T-helper 17 cell (primary cell): ENCODE measurements around the gene OGFRL1. TPM values are rescaled to one million over a fixed set of nuclear protein-coding genes. Genes with fewer than 3 reads are reported as not detected.
"Not testable (repeated sequence)": the region's sequence is repeated elsewhere in the genome, so short reads cannot be mapped to it uniquely, and the experiment has no call there.

ENCODE experiments used
- ATAC-seq: fragments of 150-1000 bp; cut with Tn5 transposase; 2 replicates; pipeline ENCODE4 v1.10.0; 2021; ENCODE audit warnings: mild to moderate bottlenecking, moderate library complexity
- DNase-seq, 3 donors: peaks; one replicate each; pipeline versions ENCODE4 v3.0.0 to v3.0.0-alpha.2; 2020 to 2021
- H3K9me3 ChIP-seq: one replicate; pipeline ENCODE4 v1.7.0; 2013; ENCODE audit warnings: low read length, mild to moderate bottlenecking; ENCODE audit not compliant: control insufficient read depth, poor library complexity, severe bottlenecking
- H3K27ac Mint-ChIP-seq: one replicate; pipeline ENCODE4 v1.8.0; 2022; ENCODE audit warnings: mild to moderate bottlenecking, moderate library complexity, mixed read lengths
- H3K27me3 Mint-ChIP-seq: one replicate; pipeline ENCODE4 v1.8.0; 2022; ENCODE audit warnings: mixed read lengths
- H3K36me3 Mint-ChIP-seq: one replicate; pipeline ENCODE4 v1.8.0; 2022; ENCODE audit warnings: low read depth, mixed read lengths
- H3K4me1 Mint-ChIP-seq: one replicate; pipeline ENCODE4 v1.8.0; 2022; ENCODE audit warnings: mild to moderate bottlenecking, mixed read lengths
- H3K4me3 Mint-ChIP-seq: one replicate; pipeline ENCODE4 v1.8.0; 2022; ENCODE audit warnings: mild to moderate bottlenecking, moderate library complexity, mixed read lengths
- total RNA-seq, 4 donors: library from RNA in 2 of 4; stranded (reverse) in 2 of 4; gene quantifications; one replicate each; pipeline ENCODE4 v1.2.3 and lab custom pipeline; 2022 to 2026

Gene OGFRL1
- total RNA-seq, 2 donors from 2014 or later = 11.6 to 14.7 TPM

DNA sequence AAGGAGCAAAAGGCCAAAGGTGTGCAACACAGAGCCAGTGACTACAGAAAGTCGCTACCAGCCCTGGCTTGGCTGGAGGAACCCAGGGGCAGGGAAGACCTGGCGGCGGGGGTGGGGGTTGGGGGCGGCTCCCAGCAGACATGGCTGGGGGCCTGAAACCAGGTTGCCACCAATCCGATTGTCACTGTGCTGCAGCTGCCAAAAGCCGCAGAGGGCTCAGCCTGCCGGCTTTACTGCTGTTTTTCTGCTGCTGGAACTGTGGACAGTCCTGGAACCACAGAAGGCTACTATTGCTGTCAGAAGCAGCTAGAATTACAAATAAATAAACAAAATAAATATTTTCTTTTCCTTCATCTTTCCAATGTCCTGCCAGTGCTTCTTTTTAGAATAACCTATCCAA, 25.7 kb upstream of the OGFRL1 start:
- peaks cover 16% of the 10 kb centered on the region for H3K27me3 Mint-ChIP-seq
- H3K4me1 Mint-ChIP-seq = no peaks in the 10 kb centered on the region
- DNase-seq (no peak), ATAC-seq (no peak)
- no peaks in the 10 kb centered on the region for H3K36me3 Mint-ChIP-seq
- no peaks in the 10 kb centered on the region for H3K9me3 ChIP-seq
- H3K27ac Mint-ChIP-seq = no peak overlapping the region
- no peak overlapping the region for H3K4me3 Mint-ChIP-seq

GRCh38 chr6:71266392-71266791, 22.2 kb upstream of the OGFRL1 start:
- H3K4me3 Mint-ChIP-seq, H3K27ac Mint-ChIP-seq, H3K9me3 ChIP-seq, H3K36me3 Mint-ChIP-seq, DNase-seq, H3K4me1 Mint-ChIP-seq, ATAC-seq: not testable (repeated sequence)
- H3K27me3 Mint-ChIP-seq = peaks cover 14% of the 10 kb centered on the region

DNA sequence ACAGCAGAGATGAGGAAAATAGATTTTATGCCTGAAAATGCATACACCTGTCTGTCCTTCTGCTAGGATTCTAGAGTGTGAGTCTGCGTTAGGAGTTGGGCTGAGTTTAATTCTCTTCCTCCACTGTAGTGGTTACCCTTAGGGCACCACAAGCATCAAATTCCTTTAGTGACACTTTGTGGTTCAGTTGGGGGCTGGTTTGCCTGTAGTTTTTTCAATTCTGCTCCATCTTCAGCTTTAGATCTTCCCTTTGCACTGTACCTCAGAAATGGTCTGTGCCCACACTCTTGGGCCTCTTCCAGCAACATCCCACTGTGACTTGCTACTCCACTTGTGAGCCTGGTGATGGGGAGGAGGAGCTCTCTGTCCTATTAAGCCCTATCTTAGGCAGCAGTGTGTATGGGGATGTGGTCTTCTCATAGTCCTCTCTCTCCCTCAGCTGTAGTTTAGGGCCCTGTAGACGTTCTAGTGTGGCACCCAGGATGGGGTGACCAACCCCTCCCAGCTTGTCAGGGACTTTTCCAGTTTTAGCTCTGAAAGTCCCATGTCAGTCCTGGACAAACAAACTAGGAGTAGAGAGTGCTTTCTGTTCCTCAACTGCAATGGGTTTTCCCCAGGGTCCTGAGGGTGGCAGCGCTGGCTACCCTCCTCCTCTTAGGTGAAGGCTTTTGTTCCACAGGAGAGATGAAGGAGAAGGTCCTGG, 19.7 kb upstream of the OGFRL1 start:
- H3K27ac Mint-ChIP-seq = no peak overlapping the region
- no peak for ATAC-seq
- H3K4me3 Mint-ChIP-seq = no peak overlapping the region
- DNase-seq = no peak
- peaks cover 3% of the 10 kb centered on the region for H3K4me1 Mint-ChIP-seq
- no peaks in the 10 kb centered on the region for H3K36me3 Mint-ChIP-seq
- H3K27me3 Mint-ChIP-seq = peaks cover 4% of the 10 kb centered on the region
- no peaks in the 10 kb centered on the region for H3K9me3 ChIP-seq

- H3K36me3 Mint-ChIP-seq = no peaks in the 10 kb centered on the region
- H3K27me3 Mint-ChIP-seq = no peaks in the 10 kb centered on the region
- H3K4me1 Mint-ChIP-seq = no peaks in the 10 kb centered on the region
- H3K4me3 Mint-ChIP-seq = no peak overlapping the region
- H3K9me3 ChIP-seq = no peaks in the 10 kb centered on the region
- no peak overlapping the region for H3K27ac Mint-ChIP-seq
- ATAC-seq (no peak), DNase-seq (no peak)
Measured at GRCh38 chr6:71277926-71278600, 10.5 kb upstream of the OGFRL1 start.

DNA sequence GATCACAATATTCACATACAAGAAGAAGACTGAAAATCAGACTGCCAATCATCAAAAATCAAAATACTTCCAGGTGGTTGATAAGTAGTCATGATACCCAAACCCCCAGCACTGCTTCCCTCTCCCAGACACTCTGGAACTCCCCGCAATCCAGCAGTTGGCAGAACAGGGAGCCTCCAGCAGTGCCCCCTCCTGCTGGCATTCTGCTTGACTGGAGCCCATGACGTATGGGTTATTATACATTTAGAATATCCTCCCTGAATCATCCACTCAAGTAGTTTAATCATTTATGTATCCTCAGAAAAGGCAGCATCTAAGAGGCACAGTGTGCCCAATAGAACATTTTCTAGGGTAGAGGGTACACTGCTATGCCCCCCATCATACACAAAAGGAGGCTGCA, 9.3 kb upstream of the OGFRL1 start:
- Mint-ChIP-seq H3K4me3 (no peak overlapping the region), H3K36me3 (no peaks in the 10 kb centered on the region), H3K27ac (no peak overlapping the region), H3K4me1 (no peaks in the 10 kb centered on the region), H3K27me3 (no peaks in the 10 kb centered on the region)
- ATAC-seq = no peak
- no peaks in the 10 kb centered on the region for H3K9me3 ChIP-seq
- DNase-seq = no peak

GRCh38 chr6:71279740-71280139, 8.9 kb upstream of the OGFRL1 start:
- no peak overlapping the region for H3K27ac Mint-ChIP-seq
- no peak for ATAC-seq

DNA sequence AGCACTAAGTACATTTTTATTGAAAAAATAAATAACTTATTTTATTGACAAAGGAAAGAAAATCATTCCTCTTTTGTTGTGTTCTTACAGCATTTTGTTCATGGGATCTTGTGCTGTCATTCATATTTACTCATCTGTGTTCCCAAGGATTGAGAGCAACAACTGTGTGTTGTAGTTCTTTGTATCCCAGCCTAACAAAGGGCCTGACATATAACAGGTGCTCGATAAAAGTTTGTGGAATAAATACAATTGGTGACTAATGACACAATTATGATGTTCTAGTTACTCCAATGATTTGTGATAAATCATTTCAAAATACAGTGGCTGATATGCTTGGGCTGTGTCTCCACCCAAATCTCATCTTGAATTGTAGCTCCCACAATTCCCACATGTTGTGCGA, 7.9 kb upstream of the OGFRL1 start:
- Mint-ChIP-seq H3K4me1 (no peaks in the 10 kb centered on the region), H3K4me3 (no peak overlapping the region), H3K36me3 (no peaks in the 10 kb centered on the region), H3K27me3 (no peaks in the 10 kb centered on the region), H3K27ac (no peak overlapping the region)
- no peaks in the 10 kb centered on the region for H3K9me3 ChIP-seq
- DNase-seq (no peak), ATAC-seq (no peak)

More at GRCh38 chr6:71279740-71280139, 8.9 kb upstream of the OGFRL1 start:
- no peaks in the 10 kb centered on the region for H3K36me3 Mint-ChIP-seq
- no peak overlapping the region for H3K4me3 Mint-ChIP-seq
- DNase-seq = no peak
- no peaks in the 10 kb centered on the region for H3K4me1 Mint-ChIP-seq
- H3K27me3 Mint-ChIP-seq = no peaks in the 10 kb centered on the region
- H3K9me3 ChIP-seq = no peaks in the 10 kb centered on the region

GRCh38 chr6:71284785-71285184, 3.8 kb upstream of the OGFRL1 start:
- Mint-ChIP-seq H3K36me3 (no peaks in the 10 kb centered on the region), H3K27ac (no peak overlapping the region), H3K4me3 (no peak overlapping the region), H3K27me3 (no peaks in the 10 kb centered on the region), H3K4me1 (peaks cover 13% of the 10 kb centered on the region)
- DNase-seq = no peak
- no peak for ATAC-seq
- no peaks in the 10 kb centered on the region for H3K9me3 ChIP-seq

GRCh38 chr6:71287038-71287437, 1.6 kb upstream of the OGFRL1 start:
- ATAC-seq (no peak), DNase-seq (no peak)
- Mint-ChIP-seq H3K4me3 (peak overlapping the region; percentile 89), H3K27ac (peak overlapping the region; percentile 89), H3K4me1 (peaks cover 33% of the 10 kb centered on the region), H3K36me3 (no peaks in the 10 kb centered on the region), H3K27me3 (no peaks in the 10 kb centered on the region)
- H3K9me3 ChIP-seq = no peaks in the 10 kb centered on the region

DNA sequence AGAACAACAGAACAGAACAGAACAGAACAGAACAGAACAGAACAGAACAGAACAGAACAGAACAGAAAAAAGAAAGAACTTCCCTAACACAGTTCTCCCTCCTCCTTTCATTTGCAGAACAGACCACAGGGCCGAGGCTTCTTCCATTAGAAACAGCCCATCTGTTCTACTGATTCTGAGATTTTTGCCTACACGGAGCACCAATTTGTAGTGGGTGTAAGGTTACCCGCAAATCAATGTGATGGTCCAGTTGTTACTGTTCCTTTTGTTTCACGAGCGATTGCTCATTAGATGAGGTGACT, 734 bp upstream of the OGFRL1 start:
- H3K9me3 ChIP-seq = no peaks in the 10 kb centered on the region
- Mint-ChIP-seq H3K36me3 (no peaks in the 10 kb centered on the region), H3K4me1 (peaks cover 36% of the 10 kb centered on the region), H3K27me3 (no peaks in the 10 kb centered on the region), H3K4me3 (peak overlapping the region; percentile 89), H3K27ac (peak overlapping the region; percentile 89)
- DNase-seq (no peak), ATAC-seq (no peak)

GRCh38 chr6:71289039-71289801, 609 bp downstream of the OGFRL1 start:
- H3K27me3 Mint-ChIP-seq = no peaks in the 10 kb centered on the region
- peak overlapping the region; percentile 9 for H3K27ac Mint-ChIP-seq
- peak in 1 of 3 donors; percentile 12 for DNase-seq
- peak overlapping the region; percentile 90 for H3K4me3 Mint-ChIP-seq
- peaks cover 5% of the 10 kb centered on the region for H3K36me3 Mint-ChIP-seq
- peak; percentile 26 for ATAC-seq
- peaks cover 39% of the 10 kb centered on the region for H3K4me1 Mint-ChIP-seq
- H3K9me3 ChIP-seq = no peaks in the 10 kb centered on the region

- ATAC-seq (no peak), DNase-seq (no peak)
- no peaks in the 10 kb centered on the region for H3K9me3 ChIP-seq
- Mint-ChIP-seq H3K36me3 (peaks cover 5% of the 10 kb centered on the region), H3K4me1 (peaks cover 39% of the 10 kb centered on the region), H3K27me3 (no peaks in the 10 kb centered on the region), H3K4me3 (peak overlapping the region; percentile 90), H3K27ac (peak overlapping the region; percentile 9)
Measured at GRCh38 chr6:71289802-71290175, 1.2 kb downstream of the OGFRL1 start.

DNA sequence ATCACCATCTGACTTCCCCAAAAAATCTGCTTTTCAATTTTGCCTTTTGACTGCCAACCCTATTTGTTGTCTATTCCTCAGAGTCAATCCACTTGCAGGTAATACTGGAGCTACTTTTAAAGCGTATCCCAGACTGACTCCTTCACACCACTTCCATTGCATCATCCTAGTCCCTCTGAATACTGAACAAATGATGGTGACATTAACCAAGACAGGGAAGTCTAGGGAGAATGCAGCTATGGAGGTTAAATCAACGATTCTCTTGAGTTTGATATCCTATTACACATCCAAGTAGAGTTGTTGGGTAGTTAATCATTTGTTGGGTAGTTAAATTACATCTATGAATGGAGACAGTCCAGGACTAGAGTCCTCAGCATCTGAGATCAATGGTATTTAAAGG, 2.0 kb downstream of the OGFRL1 start:
- no peaks in the 10 kb centered on the region for H3K9me3 ChIP-seq
- Mint-ChIP-seq H3K27me3 (no peaks in the 10 kb centered on the region), H3K27ac (peak overlapping the region; percentile 9), H3K4me1 (peaks cover 39% of the 10 kb centered on the region), H3K4me3 (peak overlapping the region; percentile 90), H3K36me3 (peaks cover 5% of the 10 kb centered on the region)
- no peak for ATAC-seq
- no peak for DNase-seq
